PC-9 (cell line): ENCODE measurements around the gene PTGFRN.
"Not testable (repeated sequence)": the region's sequence is repeated elsewhere in the genome, so short reads cannot be mapped to it uniquely, and the experiment has no call there.

Experiments
- EZH2 ChIP-seq: fragments of 200-600 bp; sonication (generic); IDR thresholded peaks from 2 replicates; pipeline ENCODE4 v1.8.0; 2017; ENCODE audit warnings: antibody characterized with exemption, low read depth
- TF ChIP-seq, protein P1 (sequence below): fragments of 200-600 bp; sonication (generic); conservative IDR thresholded peaks from 2 replicates; pipeline ENCODE4 v1.6.1; 2017; ENCODE audit warnings: mixed run types, antibody characterized with exemption, mild to moderate bottlenecking, moderate library complexity

DNA sequence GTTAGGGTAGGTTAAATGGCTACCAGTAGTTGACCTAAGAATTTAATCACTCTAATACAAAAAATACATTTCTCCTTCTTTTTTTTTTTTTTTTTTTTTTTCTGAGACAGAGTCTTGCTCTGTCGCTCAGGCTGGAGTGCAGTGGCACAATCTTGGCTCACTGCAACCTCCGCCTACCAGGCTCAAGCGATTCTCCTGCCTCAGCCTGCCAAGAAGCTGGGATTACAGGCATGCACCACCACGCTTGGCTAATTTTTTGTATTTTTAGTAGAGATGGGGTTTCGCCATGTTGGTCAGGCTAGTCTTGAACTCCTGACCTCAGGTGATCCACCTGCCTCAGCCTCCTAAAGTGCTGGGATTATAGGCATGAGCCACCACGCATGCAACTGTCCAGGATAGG is 33.8 kb upstream of the PTGFRN start:
- TF ChIP-seq, protein P1, sequence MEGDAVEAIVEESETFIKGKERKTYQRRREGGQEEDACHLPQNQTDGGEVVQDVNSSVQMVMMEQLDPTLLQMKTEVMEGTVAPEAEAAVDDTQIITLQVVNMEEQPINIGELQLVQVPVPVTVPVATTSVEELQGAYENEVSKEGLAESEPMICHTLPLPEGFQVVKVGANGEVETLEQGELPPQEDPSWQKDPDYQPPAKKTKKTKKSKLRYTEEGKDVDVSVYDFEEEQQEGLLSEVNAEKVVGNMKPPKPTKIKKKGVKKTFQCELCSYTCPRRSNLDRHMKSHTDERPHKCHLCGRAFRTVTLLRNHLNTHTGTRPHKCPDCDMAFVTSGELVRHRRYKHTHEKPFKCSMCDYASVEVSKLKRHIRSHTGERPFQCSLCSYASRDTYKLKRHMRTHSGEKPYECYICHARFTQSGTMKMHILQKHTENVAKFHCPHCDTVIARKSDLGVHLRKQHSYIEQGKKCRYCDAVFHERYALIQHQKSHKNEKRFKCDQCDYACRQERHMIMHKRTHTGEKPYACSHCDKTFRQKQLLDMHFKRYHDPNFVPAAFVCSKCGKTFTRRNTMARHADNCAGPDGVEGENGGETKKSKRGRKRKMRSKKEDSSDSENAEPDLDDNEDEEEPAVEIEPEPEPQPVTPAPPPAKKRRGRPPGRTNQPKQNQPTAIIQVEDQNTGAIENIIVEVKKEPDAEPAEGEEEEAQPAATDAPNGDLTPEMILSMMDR = not testable (repeated sequence)
- not testable (repeated sequence) for TF ChIP-seq EZH2
